ENCODE data around the gene PCCA. TPM values are rescaled to one million over a fixed set of nuclear protein-coding genes. Genes with fewer than 3 reads are reported as not detected.

The PCCA gene
- total RNA-seq, 1 experiment from 2014 or later: 16.1 TPM

DNA sequence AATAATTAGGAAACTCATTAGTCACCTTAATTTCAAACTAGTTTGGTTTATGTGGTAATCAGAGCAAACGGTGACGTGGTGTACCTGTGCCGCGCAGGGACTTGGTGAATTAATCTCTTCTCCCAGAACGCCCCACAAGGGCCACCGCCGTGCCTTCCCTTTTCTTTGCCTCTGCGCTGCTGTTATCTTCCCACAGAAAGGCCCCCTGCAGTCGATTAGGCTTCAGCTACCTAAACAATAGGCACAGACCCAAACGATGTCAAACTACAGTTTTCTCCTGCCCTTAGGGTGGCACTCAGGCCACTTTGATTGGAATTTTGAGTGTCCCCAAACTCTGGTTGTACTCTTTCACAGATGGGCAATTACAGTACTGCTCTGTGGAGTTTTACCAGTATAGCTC is 384.2 kb downstream of the PCCA start:
- intact Hi-C loops (cut with micrococcal nuclease; ENCODE audit: unreplicated experiment): no loop called here
- no TSS peak for BruUV-seq (replicated peaks)
- Histone ChIP-seq H3K4me1 (replicated peaks; ENCODE audit: insufficient read depth) (no peaks in the 10 kb centered on the region), H3K36me3 (ENCODE audit: low read depth) (no peaks in the 10 kb centered on the region), H3K4me3 (no peak overlapping the region), H2AFZ (no peak overlapping the region), H3K9me3 (ENCODE audit: insufficient read depth, low read depth) (no peaks in the 10 kb centered on the region), H4K20me1 (ENCODE audit: insufficient read depth) (no peaks in the 10 kb centered on the region), H3K27ac (no peak overlapping the region), H3F3A (ENCODE audit: insufficient read depth, low read depth) (no peaks in the 10 kb centered on the region), H3K27me3 (ENCODE audit: insufficient read depth, low read depth) (no peaks in the 10 kb centered on the region), H3K9me2 (ENCODE audit: insufficient read depth) (no peaks in the 10 kb centered on the region), H3K4me2 (no peak overlapping the region), H3K79me2 (ENCODE audit: low read depth) (no peaks in the 10 kb centered on the region)
- ChIA-PET POLR2A (ENCODE audit: unreplicated experiment) (interaction anchor here (0.7 kb wide), 1 partner anchor 974 kb away, joined by 9 read pairs; no protein-coding TSS in a partner anchor), CTCF (no interaction called here)
- no peak for DNase-seq
- TF ChIP-seq EZH2 (IDR thresholded peaks at IDR 0.05; ENCODE audit: low read depth): no peak
- TF ChIP-seq, protein P1, sequence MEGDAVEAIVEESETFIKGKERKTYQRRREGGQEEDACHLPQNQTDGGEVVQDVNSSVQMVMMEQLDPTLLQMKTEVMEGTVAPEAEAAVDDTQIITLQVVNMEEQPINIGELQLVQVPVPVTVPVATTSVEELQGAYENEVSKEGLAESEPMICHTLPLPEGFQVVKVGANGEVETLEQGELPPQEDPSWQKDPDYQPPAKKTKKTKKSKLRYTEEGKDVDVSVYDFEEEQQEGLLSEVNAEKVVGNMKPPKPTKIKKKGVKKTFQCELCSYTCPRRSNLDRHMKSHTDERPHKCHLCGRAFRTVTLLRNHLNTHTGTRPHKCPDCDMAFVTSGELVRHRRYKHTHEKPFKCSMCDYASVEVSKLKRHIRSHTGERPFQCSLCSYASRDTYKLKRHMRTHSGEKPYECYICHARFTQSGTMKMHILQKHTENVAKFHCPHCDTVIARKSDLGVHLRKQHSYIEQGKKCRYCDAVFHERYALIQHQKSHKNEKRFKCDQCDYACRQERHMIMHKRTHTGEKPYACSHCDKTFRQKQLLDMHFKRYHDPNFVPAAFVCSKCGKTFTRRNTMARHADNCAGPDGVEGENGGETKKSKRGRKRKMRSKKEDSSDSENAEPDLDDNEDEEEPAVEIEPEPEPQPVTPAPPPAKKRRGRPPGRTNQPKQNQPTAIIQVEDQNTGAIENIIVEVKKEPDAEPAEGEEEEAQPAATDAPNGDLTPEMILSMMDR (conservative IDR thresholded peaks at IDR 0.05): no peak

DNA sequence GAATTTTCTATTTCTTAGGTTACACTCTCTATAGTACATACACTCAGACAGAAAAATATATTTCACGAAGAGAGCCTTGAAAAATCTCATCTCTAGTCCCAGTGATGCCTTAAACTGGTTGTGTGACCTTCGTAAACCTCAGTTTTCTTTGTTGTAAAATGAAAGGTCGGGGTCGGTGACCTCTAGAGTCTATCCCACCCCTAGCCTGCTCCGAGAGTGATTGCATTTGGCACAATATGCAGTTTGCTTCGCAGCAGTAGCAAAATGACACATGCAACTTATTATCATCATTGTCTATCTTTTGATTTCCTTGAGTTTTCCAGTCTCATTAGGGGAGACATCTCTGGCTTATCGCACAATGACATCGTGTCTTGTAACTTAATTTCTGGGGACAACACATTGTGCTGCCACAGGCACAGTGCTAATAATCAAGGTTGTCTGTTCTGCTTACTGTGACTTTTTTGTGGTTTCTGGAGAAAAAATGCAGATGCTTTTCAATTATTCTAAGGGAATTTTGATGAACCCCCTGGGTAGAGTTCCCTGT is 384.7 kb downstream of the PCCA start:
- Histone ChIP-seq H3K9me3 (ENCODE audit: insufficient read depth, low read depth) (no peaks in the 10 kb centered on the region), H3K79me2 (ENCODE audit: low read depth) (no peaks in the 10 kb centered on the region), H3K4me3 (no peak overlapping the region), H3K4me2 (no peak overlapping the region), H3K27ac (no peak overlapping the region), H3K4me1 (replicated peaks; ENCODE audit: insufficient read depth) (0 out of 2 replicates have a peak, but pooled peaks cover 3% of the 10 kb centered on the region), H2AFZ (no peak overlapping the region), H3F3A (ENCODE audit: insufficient read depth, low read depth) (no peaks in the 10 kb centered on the region), H3K9me2 (ENCODE audit: insufficient read depth) (no peaks in the 10 kb centered on the region), H3K27me3 (ENCODE audit: insufficient read depth, low read depth) (no peaks in the 10 kb centered on the region), H3K36me3 (ENCODE audit: low read depth) (no peaks in the 10 kb centered on the region), H4K20me1 (ENCODE audit: insufficient read depth) (no peaks in the 10 kb centered on the region)
- DNase-seq: no peak
- intact Hi-C loops (cut with micrococcal nuclease; ENCODE audit: unreplicated experiment): no loop called here
- BruUV-seq (replicated peaks): no TSS peak
- POLR2A ChIA-PET (ENCODE audit: unreplicated experiment): no interaction called here
- TF ChIP-seq EZH2 (IDR thresholded peaks at IDR 0.05; ENCODE audit: low read depth): no peak
- TF ChIP-seq, protein P1 (conservative IDR thresholded peaks at IDR 0.05): no peak
- CTCF ChIA-PET: no interaction called here

DNA sequence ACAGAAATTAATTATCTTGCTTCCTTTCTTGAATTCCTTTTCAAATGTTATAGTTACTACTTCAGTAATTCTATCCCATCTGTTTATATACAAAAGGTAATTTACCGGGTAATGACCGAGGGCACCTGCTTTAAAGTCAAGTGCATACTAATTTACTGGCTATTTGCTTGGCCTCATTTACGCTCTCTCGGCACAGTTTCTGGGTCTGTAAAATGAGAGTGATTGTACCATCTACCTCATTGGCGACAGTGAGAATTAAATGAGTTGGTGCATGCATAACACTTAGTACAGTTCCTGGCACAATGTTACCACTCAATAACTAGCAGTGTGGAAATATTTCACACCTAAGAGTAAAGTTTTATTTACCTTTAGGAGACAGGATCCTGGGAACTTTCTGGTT is 388.1 kb downstream of the PCCA start:
- Histone ChIP-seq H3K79me2 (ENCODE audit: low read depth) (no peaks in the 10 kb centered on the region), H3K9me2 (ENCODE audit: insufficient read depth) (no peaks in the 10 kb centered on the region), H3K27ac (no peak overlapping the region), H3K4me1 (replicated peaks; ENCODE audit: insufficient read depth) (0 out of 2 replicates have a peak, but pooled peaks cover 4% of the 10 kb centered on the region), H3K4me2 (no peak overlapping the region), H3K9me3 (ENCODE audit: insufficient read depth, low read depth) (no peaks in the 10 kb centered on the region), H3K27me3 (ENCODE audit: insufficient read depth, low read depth) (no peaks in the 10 kb centered on the region), H3K36me3 (ENCODE audit: low read depth) (no peaks in the 10 kb centered on the region), H2AFZ (no peak overlapping the region), H4K20me1 (ENCODE audit: insufficient read depth) (no peaks in the 10 kb centered on the region), H3K4me3 (no peak overlapping the region), H3F3A (ENCODE audit: insufficient read depth, low read depth) (no peaks in the 10 kb centered on the region)
- ChIA-PET POLR2A (ENCODE audit: unreplicated experiment) (no interaction called here), CTCF (no interaction called here)
- intact Hi-C loops (cut with micrococcal nuclease; ENCODE audit: unreplicated experiment): no loop called here
- no peak for DNase-seq
- TF ChIP-seq, protein P1 (conservative IDR thresholded peaks at IDR 0.05): no peak
- no peak for TF ChIP-seq EZH2 (IDR thresholded peaks at IDR 0.05; ENCODE audit: low read depth)
- no TSS peak for BruUV-seq (replicated peaks)

All from PC-9 (cell line).